Glutamatergic neuron (in vitro differentiated cells): ENCODE results near the gene COG6. TPM values are rescaled to one million over a fixed set of nuclear protein-coding genes. Genes with fewer than 3 reads are reported as not detected.

ENCODE experiments used
- DNase-seq: peaks from one replicate; pipeline ENCODE4 v3.0.0; 2022
- H3K27ac Mint-ChIP-seq: one replicate; pipeline ENCODE4 v1.8.0; 2020; ENCODE audit warnings: mild to moderate bottlenecking, mixed read lengths, inconsistent platforms; ENCODE audit not compliant: unreplicated experiment
- H3K27me3 Mint-ChIP-seq: one replicate; pipeline ENCODE4 v1.8.0; 2020; ENCODE audit warnings: mild to moderate bottlenecking, moderate library complexity, mixed read lengths, inconsistent platforms; ENCODE audit not compliant: unreplicated experiment
- H3K36me3 Mint-ChIP-seq: one replicate; pipeline ENCODE4 v1.8.0; 2020; ENCODE audit warnings: mild to moderate bottlenecking, mixed read lengths, inconsistent platforms; ENCODE audit not compliant: unreplicated experiment
- H3K4me1 Mint-ChIP-seq: one replicate; pipeline ENCODE4 v1.8.0; 2020; ENCODE audit warnings: mild to moderate bottlenecking, low read depth, mixed read lengths, inconsistent platforms; ENCODE audit not compliant: unreplicated experiment
- H3K4me3 Mint-ChIP-seq: one replicate; pipeline ENCODE4 v1.8.0; 2020; ENCODE audit warnings: mild to moderate bottlenecking, mixed read lengths, inconsistent platforms; ENCODE audit not compliant: unreplicated experiment
- H3K9me3 Mint-ChIP-seq: one replicate; pipeline ENCODE4 v1.8.0; 2020; ENCODE audit warnings: mild to moderate bottlenecking, moderate library complexity, mixed read lengths, inconsistent platforms; ENCODE audit not compliant: unreplicated experiment
- total RNA-seq: library from RNA; stranded (reverse); fragmentation: NEBNext Ultra II Directional; extraction: Animal tissue kit (Norgen Biotek cat#: 25700); gene quantifications from one replicate; pipeline ENCODE4 v1.2.1, GENCODE V29; 2021; ENCODE audit not compliant: unreplicated experiment
- TF ChIP-seq, protein P1 (sequence below): fragments of 200-600 bp; sonication (generic); IDR thresholded peaks from one replicate; pipeline ENCODE4 v1.5.0; 2021; ENCODE audit not compliant: partially characterized antibody, unreplicated experiment

The COG6 gene
- total RNA-seq, 1 donor from 2014 or later, result 25.5 TPM

DNA sequence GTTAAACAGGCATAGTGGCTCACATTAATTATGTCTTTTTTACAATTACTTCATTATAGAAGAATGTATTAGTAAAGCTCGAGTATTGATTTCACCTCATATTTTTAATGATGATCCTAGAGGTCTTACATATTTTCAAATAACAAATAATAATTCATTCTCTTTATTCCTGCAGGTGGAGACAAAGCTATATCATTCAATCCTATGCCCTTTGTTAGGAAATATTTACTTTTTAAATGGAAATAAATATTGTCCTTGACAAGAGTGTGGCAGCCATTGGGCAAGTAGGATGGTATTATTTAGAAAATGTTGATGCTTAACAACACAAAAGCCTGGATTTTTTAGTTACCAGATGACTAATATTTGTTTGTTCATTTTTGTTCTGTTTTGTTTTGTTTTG is 127.6 kb downstream of the COG6 start:
- no peak for DNase-seq
- Mint-ChIP-seq H3K36me3 (no peaks in the 10 kb centered on the region), H3K4me3 (no peak overlapping the region), H3K4me1 (no peaks in the 10 kb centered on the region), H3K27ac (no peak overlapping the region), H3K9me3 (no peaks in the 10 kb centered on the region), H3K27me3 (peaks cover 2% of the 10 kb centered on the region)
- TF ChIP-seq, protein P1, sequence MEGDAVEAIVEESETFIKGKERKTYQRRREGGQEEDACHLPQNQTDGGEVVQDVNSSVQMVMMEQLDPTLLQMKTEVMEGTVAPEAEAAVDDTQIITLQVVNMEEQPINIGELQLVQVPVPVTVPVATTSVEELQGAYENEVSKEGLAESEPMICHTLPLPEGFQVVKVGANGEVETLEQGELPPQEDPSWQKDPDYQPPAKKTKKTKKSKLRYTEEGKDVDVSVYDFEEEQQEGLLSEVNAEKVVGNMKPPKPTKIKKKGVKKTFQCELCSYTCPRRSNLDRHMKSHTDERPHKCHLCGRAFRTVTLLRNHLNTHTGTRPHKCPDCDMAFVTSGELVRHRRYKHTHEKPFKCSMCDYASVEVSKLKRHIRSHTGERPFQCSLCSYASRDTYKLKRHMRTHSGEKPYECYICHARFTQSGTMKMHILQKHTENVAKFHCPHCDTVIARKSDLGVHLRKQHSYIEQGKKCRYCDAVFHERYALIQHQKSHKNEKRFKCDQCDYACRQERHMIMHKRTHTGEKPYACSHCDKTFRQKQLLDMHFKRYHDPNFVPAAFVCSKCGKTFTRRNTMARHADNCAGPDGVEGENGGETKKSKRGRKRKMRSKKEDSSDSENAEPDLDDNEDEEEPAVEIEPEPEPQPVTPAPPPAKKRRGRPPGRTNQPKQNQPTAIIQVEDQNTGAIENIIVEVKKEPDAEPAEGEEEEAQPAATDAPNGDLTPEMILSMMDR, result no peak

DNA sequence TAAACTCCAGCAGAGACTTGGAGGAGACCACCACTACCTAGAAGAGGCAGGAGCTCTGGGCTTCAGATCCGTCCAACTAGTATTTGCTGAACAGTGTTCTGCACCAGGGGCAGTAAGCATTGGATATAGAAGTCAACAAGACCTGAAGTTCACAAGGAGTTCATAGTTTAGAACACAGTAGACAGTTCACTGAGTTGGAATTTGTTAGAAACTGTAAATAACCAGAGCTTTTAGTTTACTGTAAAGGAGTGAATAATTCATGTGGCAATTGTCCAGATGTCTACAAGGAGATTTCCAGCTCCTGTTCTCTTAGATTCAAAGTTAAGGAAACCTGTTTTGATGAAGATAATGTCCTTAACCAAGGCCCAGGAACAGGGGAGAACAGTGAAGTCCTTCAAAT is 128.9 kb downstream of the COG6 start:
- H3K27ac Mint-ChIP-seq, result no peak overlapping the region
- no peak for DNase-seq
- TF ChIP-seq, protein P1, result no peak
- H3K36me3 Mint-ChIP-seq, result peaks cover 5% of the 10 kb centered on the region
- H3K9me3 Mint-ChIP-seq, result peaks cover 1% of the 10 kb centered on the region
- no peak overlapping the region for H3K4me3 Mint-ChIP-seq
- no peaks in the 10 kb centered on the region for H3K4me1 Mint-ChIP-seq
- peaks cover 3% of the 10 kb centered on the region for H3K27me3 Mint-ChIP-seq

- peaks cover 8% of the 10 kb centered on the region for H3K36me3 Mint-ChIP-seq
- H3K9me3 Mint-ChIP-seq, result peaks cover 4% of the 10 kb centered on the region
- TF ChIP-seq, protein P1, result no peak
- no peak overlapping the region for H3K27ac Mint-ChIP-seq
- peaks cover 4% of the 10 kb centered on the region for H3K27me3 Mint-ChIP-seq
- DNase-seq, result no peak
- H3K4me3 Mint-ChIP-seq, result no peak overlapping the region
- no peaks in the 10 kb centered on the region for H3K4me1 Mint-ChIP-seq
These were observed 130.6 kb downstream of the COG6 start for GRCh38 chr13:39786091-39786490.

DNA sequence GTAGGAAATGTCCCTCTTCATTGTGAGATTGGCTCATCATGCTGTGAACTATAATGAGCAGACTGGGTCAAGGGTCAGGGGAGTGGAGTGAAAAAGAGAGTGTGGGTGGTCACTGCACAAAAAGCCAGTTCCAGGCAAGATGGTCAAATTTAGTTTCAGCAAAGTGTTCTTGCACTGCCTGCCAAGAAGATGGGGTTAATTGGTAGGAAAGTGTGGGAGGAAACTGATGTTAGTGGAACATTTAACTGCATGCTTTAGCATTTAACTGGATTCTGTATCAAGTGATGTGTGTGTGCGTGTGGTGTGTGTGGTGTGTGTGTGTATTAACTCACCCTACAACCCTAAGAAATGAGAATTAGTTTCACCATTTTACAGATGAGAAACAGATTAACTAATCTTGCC is 131.6 kb downstream of the COG6 start:
- peaks cover 4% of the 10 kb centered on the region for H3K9me3 Mint-ChIP-seq
- no peak overlapping the region for H3K4me3 Mint-ChIP-seq
- no peaks in the 10 kb centered on the region for H3K4me1 Mint-ChIP-seq
- no peak overlapping the region for H3K27ac Mint-ChIP-seq
- no peak for DNase-seq
- H3K27me3 Mint-ChIP-seq, result peaks cover 4% of the 10 kb centered on the region
- peaks cover 8% of the 10 kb centered on the region for H3K36me3 Mint-ChIP-seq
- TF ChIP-seq, protein P1, result no peak

GRCh38 chr13:39788102-39788501 is 132.6 kb downstream of the COG6 start:
- no peaks in the 10 kb centered on the region for H3K4me1 Mint-ChIP-seq
- no peak for DNase-seq
- no peak overlapping the region for H3K4me3 Mint-ChIP-seq
- peaks cover 4% of the 10 kb centered on the region for H3K9me3 Mint-ChIP-seq
- TF ChIP-seq, protein P1, result no peak
- peaks cover 8% of the 10 kb centered on the region for H3K36me3 Mint-ChIP-seq
- H3K27me3 Mint-ChIP-seq, result peaks cover 4% of the 10 kb centered on the region
- H3K27ac Mint-ChIP-seq, result no peak overlapping the region
